NB4 (cell line): ENCODE results near the gene SOX1.

ENCODE experiments used
- DNase-seq: peaks from one replicate; pipeline ENCODE4 v3.0.0; 2010; ENCODE audit warnings: low read depth
- H3K4me3 ChIP-seq: one replicate; pipeline ENCODE4 v1.5.1; 2011; ENCODE audit warnings: mild to moderate bottlenecking, low read depth, low read length, moderate library complexity
- MYC ChIP-seq: IDR thresholded peaks from 2 replicates; pipeline ENCODE4 v1.6.1; 2011; ENCODE audit warnings: low read depth, low read length
- POLR2A ChIP-seq: IDR thresholded peaks from 2 replicates; pipeline ENCODE4 v1.6.1; 2011; ENCODE audit warnings: mild to moderate bottlenecking; ENCODE audit not compliant: insufficient read length; ENCODE audit errors: extremely low read depth
- TF ChIP-seq, protein P1 (sequence below): IDR thresholded peaks from 2 replicates; pipeline ENCODE4 v1.6.1; 2011; ENCODE audit warnings: low read depth, low read length
- TF ChIP-seq, protein P2 (sequence below): IDR thresholded peaks from one replicate; pipeline ENCODE4 v1.5.1; 2012; ENCODE audit warnings: low read depth, low read length

The SOX1 gene

DNA sequence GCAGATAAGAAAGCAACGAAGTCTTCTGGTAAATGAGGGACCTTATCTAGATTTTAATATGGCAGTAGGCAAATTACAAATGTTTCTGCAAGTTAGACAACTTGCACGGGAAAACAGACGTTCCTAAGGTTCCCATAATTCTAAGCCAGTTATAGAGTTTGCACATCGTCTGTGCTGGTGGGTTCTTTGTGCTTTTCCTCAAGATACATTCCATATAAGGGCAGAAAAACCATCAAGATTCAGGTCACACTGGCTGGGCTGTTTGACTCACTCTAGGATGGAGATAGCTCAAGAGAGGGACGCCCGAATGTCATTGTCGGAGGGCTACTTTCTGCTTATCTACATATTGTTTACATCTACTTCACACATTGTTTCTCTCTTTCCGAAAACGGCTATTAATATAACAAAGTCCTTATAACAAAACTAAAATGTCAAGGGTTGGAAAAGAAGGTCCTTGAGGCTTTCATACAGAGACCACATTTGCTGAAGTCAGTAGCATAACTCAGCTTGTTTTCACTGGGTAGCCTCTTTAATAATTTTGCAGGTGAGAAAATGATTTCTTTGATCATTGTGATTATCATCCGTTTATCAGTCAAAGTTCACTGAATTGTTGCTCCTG, 44.4 kb downstream of the SOX1 start:
- TF ChIP-seq POLR2A (no peak), MYC (no peak)
- TF ChIP-seq, protein P1, sequence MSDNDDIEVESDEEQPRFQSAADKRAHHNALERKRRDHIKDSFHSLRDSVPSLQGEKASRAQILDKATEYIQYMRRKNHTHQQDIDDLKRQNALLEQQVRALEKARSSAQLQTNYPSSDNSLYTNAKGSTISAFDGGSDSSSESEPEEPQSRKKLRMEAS, result no peak
- TF ChIP-seq, protein P2, sequence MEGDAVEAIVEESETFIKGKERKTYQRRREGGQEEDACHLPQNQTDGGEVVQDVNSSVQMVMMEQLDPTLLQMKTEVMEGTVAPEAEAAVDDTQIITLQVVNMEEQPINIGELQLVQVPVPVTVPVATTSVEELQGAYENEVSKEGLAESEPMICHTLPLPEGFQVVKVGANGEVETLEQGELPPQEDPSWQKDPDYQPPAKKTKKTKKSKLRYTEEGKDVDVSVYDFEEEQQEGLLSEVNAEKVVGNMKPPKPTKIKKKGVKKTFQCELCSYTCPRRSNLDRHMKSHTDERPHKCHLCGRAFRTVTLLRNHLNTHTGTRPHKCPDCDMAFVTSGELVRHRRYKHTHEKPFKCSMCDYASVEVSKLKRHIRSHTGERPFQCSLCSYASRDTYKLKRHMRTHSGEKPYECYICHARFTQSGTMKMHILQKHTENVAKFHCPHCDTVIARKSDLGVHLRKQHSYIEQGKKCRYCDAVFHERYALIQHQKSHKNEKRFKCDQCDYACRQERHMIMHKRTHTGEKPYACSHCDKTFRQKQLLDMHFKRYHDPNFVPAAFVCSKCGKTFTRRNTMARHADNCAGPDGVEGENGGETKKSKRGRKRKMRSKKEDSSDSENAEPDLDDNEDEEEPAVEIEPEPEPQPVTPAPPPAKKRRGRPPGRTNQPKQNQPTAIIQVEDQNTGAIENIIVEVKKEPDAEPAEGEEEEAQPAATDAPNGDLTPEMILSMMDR, result no peak
- no peak overlapping the region for H3K4me3 ChIP-seq
- no peak for DNase-seq

DNA sequence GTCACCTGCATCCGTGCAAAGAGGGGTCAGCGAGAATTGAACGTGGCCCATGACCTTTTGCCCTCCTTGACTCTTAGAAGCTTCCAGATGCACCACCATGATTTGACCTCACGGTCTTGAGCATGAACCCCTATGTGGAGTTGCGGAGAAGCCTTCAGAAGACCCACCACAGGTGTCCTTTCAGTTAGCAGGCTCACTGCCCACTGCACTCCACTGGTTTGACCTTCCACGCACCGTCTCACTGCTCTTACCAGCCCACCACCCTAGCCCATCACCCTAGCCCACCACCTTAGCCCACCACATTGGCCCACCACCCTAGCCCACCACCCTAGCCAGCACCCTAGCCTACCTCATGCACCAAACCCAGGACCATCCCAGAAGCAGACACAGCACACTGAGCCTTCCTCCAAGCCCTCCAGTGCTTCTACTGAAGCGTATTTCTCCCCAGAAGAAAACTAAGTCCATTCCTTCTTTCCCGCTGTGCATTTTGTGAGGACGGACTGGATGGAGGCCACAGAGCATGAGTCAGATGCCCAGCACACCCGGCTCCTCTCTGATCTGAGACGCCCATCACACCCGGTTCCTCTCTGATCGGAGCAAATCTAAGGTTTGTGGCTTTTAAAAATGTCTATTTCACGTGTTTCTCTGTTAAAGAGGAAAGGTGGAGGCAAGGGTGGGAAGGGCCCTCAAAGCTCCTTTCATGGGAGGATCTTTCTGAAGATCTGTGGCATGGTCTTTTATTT, 45.8 kb downstream of the SOX1 start:
- TF ChIP-seq, protein P2, result no peak
- TF ChIP-seq POLR2A (no peak), MYC (no peak)
- TF ChIP-seq, protein P1, result no peak
- H3K4me3 ChIP-seq, result no peak overlapping the region
- no peak for DNase-seq

DNA sequence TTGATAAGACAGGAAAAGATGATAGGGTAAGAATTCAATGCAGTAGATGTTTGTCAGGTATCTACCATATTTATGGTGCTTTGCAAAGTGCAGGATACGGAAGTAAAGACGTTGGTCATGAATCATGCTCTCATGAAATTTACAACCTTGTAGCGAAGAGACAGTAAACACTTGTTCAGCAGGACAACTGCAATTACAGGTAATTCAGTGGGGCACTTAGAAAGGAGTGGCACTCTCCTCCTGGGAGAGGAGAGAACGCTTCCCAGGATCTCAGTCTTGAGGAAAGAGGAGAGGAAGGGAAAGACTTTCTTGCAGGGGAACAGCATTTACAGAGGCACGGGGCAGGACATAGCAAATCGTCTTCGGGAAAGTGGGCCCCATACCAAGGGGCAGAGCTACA, 46.4 kb downstream of the SOX1 start:
- no peak for DNase-seq
- H3K4me3 ChIP-seq, result no peak overlapping the region
- no peak for TF ChIP-seq MYC
- TF ChIP-seq, protein P2, result no peak
- TF ChIP-seq, protein P1, result no peak
- no peak for TF ChIP-seq POLR2A

DNA sequence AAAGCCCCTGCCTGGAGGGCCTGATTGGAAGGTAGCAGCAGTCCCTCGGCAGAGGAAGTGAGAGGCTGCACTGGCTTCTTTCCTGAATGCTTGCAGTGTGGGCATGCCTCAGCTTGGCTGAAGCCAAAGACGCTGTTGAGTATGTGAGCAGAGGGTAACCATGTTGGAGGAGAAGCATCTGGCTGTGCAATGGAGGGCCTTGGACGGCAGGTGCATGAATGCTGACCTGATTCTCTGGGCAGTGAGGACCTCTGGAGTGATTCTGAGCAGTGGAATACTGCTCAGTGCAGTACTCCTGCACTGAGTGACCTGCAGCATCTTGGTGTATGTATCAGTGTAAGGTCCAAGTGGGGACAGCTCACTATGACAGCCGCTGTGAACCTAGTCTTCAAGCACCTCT, 46.9 kb downstream of the SOX1 start:
- DNase-seq, result no peak

DNA sequence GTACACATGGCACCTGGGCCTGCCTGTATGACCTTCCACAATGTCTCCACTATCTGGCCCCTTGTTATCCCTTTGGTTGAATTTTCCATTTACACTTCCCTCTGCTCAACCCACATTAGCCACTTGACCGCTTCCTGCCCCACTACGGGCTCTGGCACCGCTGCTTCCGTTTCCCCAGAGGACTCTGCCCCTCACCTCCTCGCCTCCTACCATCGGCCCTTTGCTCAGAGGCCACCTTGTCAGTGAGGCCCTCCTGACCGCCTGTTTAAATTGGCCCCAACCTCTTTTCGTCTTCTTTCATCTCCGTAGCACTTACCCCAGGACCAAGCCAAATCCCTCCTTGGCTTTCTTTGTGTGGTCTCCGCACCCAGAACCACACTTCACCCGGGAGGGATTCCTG, 47.4 kb downstream of the SOX1 start:
- no peak for DNase-seq
- no peak overlapping the region for H3K4me3 ChIP-seq
- no peak for TF ChIP-seq POLR2A
- TF ChIP-seq, protein P1, result no peak
- no peak for TF ChIP-seq MYC
- TF ChIP-seq, protein P2, result no peak

More for the DNA sequence above, 46.9 kb downstream of the SOX1 start:
- H3K4me3 ChIP-seq, result no peak overlapping the region
- TF ChIP-seq, protein P1, result no peak

DNA sequence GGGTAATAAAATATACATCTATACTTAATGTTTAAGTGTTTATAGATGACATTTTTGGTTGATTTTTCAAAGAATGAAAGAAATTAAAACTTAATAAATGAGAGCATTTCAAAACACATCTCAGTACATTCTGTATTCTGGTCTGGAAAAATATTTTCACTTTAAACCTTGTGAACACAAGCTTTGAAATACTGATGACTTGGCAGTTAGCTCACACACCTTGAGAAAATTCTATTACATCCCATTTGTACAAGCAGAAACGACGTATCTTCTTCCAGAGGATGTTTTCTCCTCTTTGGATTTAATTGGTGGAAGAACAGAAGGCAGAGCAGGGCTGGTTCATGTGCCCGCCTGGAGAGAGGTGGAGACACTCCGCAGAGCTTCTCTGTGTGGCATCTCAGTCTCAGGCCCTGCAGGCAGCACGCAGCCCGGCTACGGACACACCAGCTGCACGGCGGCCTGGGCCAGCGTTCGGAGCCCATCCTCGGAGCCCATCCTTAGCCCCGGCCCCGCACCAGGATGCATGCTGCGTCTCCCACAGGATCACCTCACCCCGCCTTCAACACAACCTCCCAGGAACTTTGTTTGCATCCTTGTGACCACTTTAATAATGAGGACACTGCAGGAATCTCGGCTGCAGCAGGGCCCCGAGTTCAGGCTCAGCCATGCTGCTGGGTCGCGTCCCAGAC, 48.6 kb downstream of the SOX1 start:
- no peak for DNase-seq
- H3K4me3 ChIP-seq, result no peak overlapping the region
- TF ChIP-seq, protein P2, result no peak
- no peak for TF ChIP-seq POLR2A
- TF ChIP-seq, protein P1, result no peak
- TF ChIP-seq MYC, result no peak
